HepG2 (cell line): ENCODE data around the gene ZNF440. TPM values are rescaled to one million over a fixed set of nuclear protein-coding genes. Genes with fewer than 3 reads are reported as not detected.

Source experiments
- ATAC-seq: fragments of 200-7000 bp; cut with Tn5 transposase; 3 replicates; pipeline ENCODE4 v1.9.1; 2020; ENCODE audit warnings: mild to moderate bottlenecking, moderate library complexity
- BruUV-seq: library from RNA; stranded (reverse); fragments of 400-500 nt; replicated peaks from 2 replicates; lab custom pipeline; 2021; lab: Mats Ljungman, UMichigan
- CTCF ChIA-PET: fragments of 300-600 bp; formaldehyde crosslinking; extraction: SDS; loops from one replicate; lab custom pipeline; 2021; ENCODE audit warnings: low total read pairs, inconsistent platforms, low intra/inter-chr PET ratio; lab: Yijun Ruan, JAX
- POLR2A ChIA-PET: fragments of 350-600 bp; sonication (Branson Sonifier 250); formaldehyde crosslinking; loops from one replicate; lab custom pipeline; 2020; ENCODE audit warnings: antibody characterized with exemption, inconsistent platforms; lab: Yijun Ruan, JAX
- DNase-seq: peaks from one replicate; pipeline ENCODE4 v3.0.0-alpha.2; 2015; ENCODE audit warnings: low spot score
- FAIRE-seq: peaks from 3 replicates; lab custom pipeline; 2011; peaks lifted over from hg19 to GRCh38; lab: Jason Lieb, UNC
- H2AFZ ChIP-seq: one replicate; pipeline ENCODE4 v1.6.1; 2011; ENCODE audit warnings: low read length, inconsistent platforms
- H3K27ac ChIP-seq: fragments of 300-600 bp; 3 replicates; pipeline ENCODE4 v1.8.0; 2011; ENCODE audit warnings: mixed run types, mild to moderate bottlenecking, mixed read lengths, low read length, inconsistent platforms; ENCODE audit not compliant: insufficient read depth; ENCODE audit errors: extremely low read length
- H3K27me3 ChIP-seq, 2 experiments: fragments of 200-600 bp in 1 of 2; 2 replicates in 1 of 2; 3 replicates in 1 of 2; pipeline versions ENCODE4 v1.6.0 to v1.8.0; 2011; ENCODE audit warnings: low read length in 2 of 2, mild to moderate bottlenecking in 2 of 2, moderate library complexity in 2 of 2, inconsistent platforms in 1 of 2; ENCODE audit not compliant: insufficient read depth in 2 of 2, control insufficient read depth in 1 of 2
- H3K36me3 ChIP-seq, 2 experiments: fragments of 200-600 bp in 1 of 2; replicated peaks in 1 of 2; 2 replicates in 1 of 2; 3 replicates in 1 of 2; pipeline versions ENCODE4 v1.5.1 to v1.8.0; 2011; ENCODE audit warnings: low read length in 2 of 2, inconsistent platforms in 1 of 2; ENCODE audit not compliant: insufficient read depth in 2 of 2, control insufficient read depth in 1 of 2
- H3K4me1 ChIP-seq: 2 replicates; pipeline ENCODE4 v1.5.1; 2012; ENCODE audit warnings: low read length, inconsistent platforms; ENCODE audit not compliant: insufficient read depth
- H3K4me2 ChIP-seq: 2 replicates; pipeline ENCODE4 v1.6.0; 2011; ENCODE audit warnings: low read depth, low read length, inconsistent platforms
- H3K4me3 ChIP-seq, 3 experiments: fragments of 200-600 bp in 1 of 3; sonication (generic), shearing (Covaris generic) in 1 of 3; replicated peaks in 1 of 3; 2 replicates each; pipeline ENCODE4 v1.5.1; 2011 to 2016; ENCODE audit warnings: low read length in 3 of 3, inconsistent platforms in 2 of 3, low read depth in 2 of 3, mild to moderate bottlenecking in 2 of 3, control low read depth in 1 of 3, mixed read lengths in 1 of 3; ENCODE audit not compliant: insufficient read depth in 1 of 3
- H3K79me2 ChIP-seq: one replicate; pipeline ENCODE4 v1.6.1; 2011; ENCODE audit warnings: low read length, inconsistent platforms; ENCODE audit not compliant: insufficient read depth
- H3K9ac ChIP-seq: 2 replicates; pipeline ENCODE4 v1.6.0; 2011; ENCODE audit warnings: mild to moderate bottlenecking, low read depth, low read length, inconsistent platforms; ENCODE audit not compliant: insufficient read depth
- H3K9me3 ChIP-seq: 2 replicates; pipeline ENCODE4 v1.5.1; 2012; ENCODE audit warnings: mild to moderate bottlenecking, low read length
- H4K20me1 ChIP-seq: 2 replicates; pipeline ENCODE4 v1.6.0; 2011; ENCODE audit warnings: inconsistent platforms, mild to moderate bottlenecking, low read length, moderate library complexity; ENCODE audit not compliant: insufficient read depth
- AKAP8 ChIP-seq: sonication (generic); formaldehyde crosslinking; IDR thresholded peaks from 2 replicates; pipeline ENCODE4 v1.5.1; 2020; ENCODE audit warnings: mild to moderate bottlenecking, missing genetic modification reagents
- ARHGAP35 ChIP-seq: sonication (generic); formaldehyde crosslinking; IDR thresholded peaks from 2 replicates; pipeline ENCODE4 v1.9.0; 2022; ENCODE audit warnings: mild to moderate bottlenecking, inconsistent platforms, moderate library complexity, missing genetic modification reagents, borderline replicate concordance
- ELK4 ChIP-seq: sonication (generic); formaldehyde crosslinking; IDR thresholded peaks from 2 replicates; pipeline ENCODE4 v1.9.0; 2021; ENCODE audit warnings: missing genetic modification reagents, borderline replicate concordance
- FIP1L1 ChIP-seq: fragments of 200-400 bp; formaldehyde crosslinking; IDR thresholded peaks from 2 replicates; pipeline ENCODE4 v1.6.1; 2018; ENCODE audit warnings: low read depth, mild to moderate bottlenecking, low read length, moderate library complexity, borderline replicate concordance; ENCODE audit not compliant: insufficient read depth
- GTF3A ChIP-seq: sonication (generic); formaldehyde crosslinking; conservative IDR thresholded peaks from 2 replicates; pipeline ENCODE4 v1.4.0; 2020; ENCODE audit warnings: mild to moderate bottlenecking, missing genetic modification reagents
- KLF16 ChIP-seq, 2 experiments: sonication (generic) in 1 of 2; formaldehyde crosslinking in 1 of 2; IDR thresholded peaks; 2 replicates each; pipeline versions ENCODE4 v1.6.1 to v1.8.0; 2016 to 2023; ENCODE audit warnings: missing genetic modification reagents in 2 of 2, missing compliant biosample characterization in 1 of 2
- LCORL ChIP-seq, 2 experiments: fragments of 450-650 bp in 1 of 2; sonication (generic) in 1 of 2; formaldehyde crosslinking in 1 of 2; IDR thresholded peaks; 2 replicates each; pipeline versions ENCODE4 v1.5.0 to v1.6.1; 2017 to 2020; ENCODE audit warnings: antibody characterized with exemption in 1 of 2, missing genetic modification reagents in 1 of 2
- MTA1 ChIP-seq: sonication (generic); formaldehyde crosslinking; IDR thresholded peaks from 2 replicates; pipeline ENCODE4 v1.4.0; 2020; ENCODE audit warnings: missing genetic modification reagents, mild to moderate bottlenecking, borderline replicate concordance
- PAX8 ChIP-seq: sonication (generic); formaldehyde crosslinking; IDR thresholded peaks from 2 replicates; pipeline ENCODE4 v1.8.0; 2022; ENCODE audit warnings: mild to moderate bottlenecking, missing genetic modification reagents, borderline replicate concordance
- PRPF4 ChIP-seq: fragments of 200-400 bp; formaldehyde crosslinking; IDR thresholded peaks from 2 replicates; pipeline ENCODE4 v1.6.1; 2016; ENCODE audit warnings: low read length, low read depth; ENCODE audit not compliant: poor library complexity, severe bottlenecking
- U2AF2 ChIP-seq: fragments of 200-400 bp; formaldehyde crosslinking; IDR thresholded peaks from 2 replicates; pipeline ENCODE4 v1.6.1; 2017; ENCODE audit warnings: low read depth, mild to moderate bottlenecking, low read length
- ZBTB7A ChIP-seq: sonication (generic); formaldehyde crosslinking; IDR thresholded peaks from 2 replicates; pipeline ENCODE4 v1.8.0; 2022; ENCODE audit warnings: mild to moderate bottlenecking, missing genetic modification reagents
- ZMYM2 ChIP-seq: sonication (generic); formaldehyde crosslinking; IDR thresholded peaks from 2 replicates; pipeline ENCODE4 v1.8.0; 2022; ENCODE audit warnings: mild to moderate bottlenecking, missing genetic modification reagents
- ZNF318 ChIP-seq: sonication (generic); formaldehyde crosslinking; IDR thresholded peaks from 2 replicates; pipeline ENCODE4 v1.4.0; 2020; ENCODE audit warnings: mild to moderate bottlenecking, missing genetic modification reagents
- ZNF562 ChIP-seq: sonication (generic); formaldehyde crosslinking; IDR thresholded peaks from 2 replicates; pipeline ENCODE4 v1.8.0; 2022; ENCODE audit warnings: missing genetic modification reagents, borderline replicate concordance
- WGBS: methylation state at CpG from one replicate; pipeline ENCODE4 v1.1.6; 2017; ENCODE audit warnings: low lambda C conversion rate; 5-methylcytosine and 5-hydroxymethylcytosine counted together
- in situ Hi-C: cut with HindIII; loops from 2 replicates; pipeline ENCODE4 v1.10.0; 2017; ENCODE audit warnings: low pct_unique_long_range_greater_than_20kb; ENCODE audit not compliant: extremely low pct_ligation_motif_present
- intact Hi-C: fragments of 100-400 bp; cut with micrococcal nuclease; formaldehyde crosslinking; loops from one replicate; pipeline ENCODE4 v1.10.0; 2022; ENCODE audit not compliant: unreplicated experiment
- polyA plus RNA-seq, 8 experiments: library from polyadenylated mRNA; depleted of rRNA in 3 of 8; stranded (reverse) in 7 of 8; unstranded in 1 of 8; fragments of >200 nt; fragmentation: Illumina TruSeq in 4 of 8; extraction: Trizol in 4 of 8; gene quantifications; 2 replicates each; pipeline versions ENCODE4 v1.2.1 to v1.2.3, GENCODE V29; 2011 to 2016; ENCODE audit warnings: low read depth in 4 of 8, missing spikeins in 1 of 8, mixed read lengths in 1 of 8; ENCODE audit not compliant: insufficient read depth in 1 of 8
- total RNA-seq, 5 experiments: library from RNA; depleted of rRNA; stranded (reverse); fragments of >200 nt; fragmentation: Illumina TruSeq; extraction: Trizol; gene quantifications; 2 replicates each; pipeline ENCODE4 v1.2.3, GENCODE V29; 2016; ENCODE audit warnings: low read depth in 1 of 5

ZNF440 gene
- total and polyA plus RNA-seq, 2 of the 13 experiments (the other 11 are each of a cell fraction or from before 2014, with no cell fraction given) = 2.7 to 12.4 TPM

- DNase-seq = no peak
- Histone ChIP-seq H3K9me3 (no peaks in the 10 kb centered on the region), H3K4me1 (peaks cover 8% of the 10 kb centered on the region; the same call in 1 of the 2 replicates), H3K27me3 (no peaks in the 10 kb centered on the region), H3K36me3 (no peaks in the 10 kb centered on the region), H3K27ac (no peak overlapping the region), H3K79me2 (no peaks in the 10 kb centered on the region), H3K4me3 (no peak overlapping the region), H3K4me2 (peak overlapping the region; percentile 53; the same call in 1 of the 2 replicates), H4K20me1 (no peaks in the 10 kb centered on the region), H2AFZ (no peak overlapping the region), H3K9ac (no peak overlapping the region)
- no TSS peak for BruUV-seq
- ChIA-PET POLR2A (interaction anchor here (1.4 kb wide), 1 partner anchor 83 kb away, joined by 4 read pairs; no protein-coding TSS in a partner anchor), CTCF (interaction anchor here (1.0 to 4.5 kb wide), 8 partner anchors 83 to 260 kb away, joined by 3 to 50 read pairs (median 5); partner anchors contain the start of genes ZNF20 and ZNF878)
- intact Hi-C loops = loop anchor here (2.0 to 5.0 kb wide), 3 partner anchors 84 to 260 kb away; partner anchors contain the start of gene ZNF20
- 72% methylated on average over 12 of the region's 12 CpGs for WGBS
- in situ Hi-C loops = loop anchor here (5.0 kb wide), 1 partner anchor 262 kb away; the partner anchor contains the start of gene ZNF20
- ATAC-seq = no peak
- no peak for FAIRE-seq
- TF ChIP-seq ZMYM2 (CRISPR knock-in tag) (no peak), ELK4 (no peak), ZBTB7A (no peak), ZNF318 (CRISPR knock-in tag) (no peak), AKAP8 (no peak), U2AF2 (no peak), GTF3A (CRISPR knock-in tag) (no peak), PAX8 (CRISPR knock-in tag) (no peak), KLF16 (CRISPR knock-in tag; IDR thresholded peaks at IDR 0.05) (no peak), PRPF4 (no peak), FIP1L1 (no peak), MTA1 (CRISPR knock-in tag) (no peak), ZNF562 (CRISPR knock-in tag) (no peak), ARHGAP35 (CRISPR knock-in tag) (no peak), LCORL (IDR thresholded peaks at IDR 0.05) (no peak), LCORL (CRISPR knock-in tag; IDR thresholded peaks at IDR 0.05) (no peak)
Measured at GRCh38 chr19:11880598-11880997, 66.5 kb downstream of the ZNF440 start.
